Measurements from ENCODE around the gene GNGT2.

Gene GNGT2

GRCh38 chr17:49225554-49226236, 15.3 kb upstream of the GNGT2 start:
- CTCF ChIA-PET, result interaction anchor here (0.9 to 8.7 kb wide), 7 partner anchors 13 to 347 kb away, joined by 3 to 143 read pairs (median 5); partner anchors contain the start of genes ABI3 and GNGT2
- POLR2A ChIA-PET, result interaction anchor here (1.7 kb wide), 1 partner anchor 12 kb away, joined by 4 read pairs; no protein-coding TSS in a partner anchor
- DNase-seq (ENCODE audit: extremely low spot score), result no peak
- no peak for TF ChIP-seq CTCF (IDR thresholded peaks at IDR 0.05; ENCODE audit: control extremely low read depth, extremely low read depth, low read depth, missing control alignments)

- DNase-seq (ENCODE audit: extremely low spot score), result no peak
- CTCF ChIA-PET, result interaction anchor here (1.0 to 8.7 kb wide), 6 partner anchors 12 to 175 kb away, joined by 3 to 143 read pairs (median 38); partner anchors contain the start of genes ABI3 and GNGT2
- no peak for TF ChIP-seq CTCF (IDR thresholded peaks at IDR 0.05; ENCODE audit: control extremely low read depth, extremely low read depth, low read depth, missing control alignments)
- POLR2A ChIA-PET, result interaction anchor here (1.7 kb wide), 1 partner anchor 11 kb away, joined by 4 read pairs; no protein-coding TSS in a partner anchor
These were observed 14.6 kb upstream of the GNGT2 start for GRCh38 chr17:49224997-49225337.

- CTCF ChIA-PET, result interaction anchor here (0.8 to 8.7 kb wide), 7 partner anchors 8 to 175 kb away, joined by 3 to 143 read pairs (median 3); partner anchors contain the start of genes ABI3 and GNGT2
- DNase-seq (ENCODE audit: extremely low spot score), result no peak
- TF ChIP-seq CTCF (IDR thresholded peaks at IDR 0.05; ENCODE audit: control extremely low read depth, extremely low read depth, low read depth, missing control alignments), result no peak
- POLR2A ChIA-PET, result interaction anchor here (1.7 kb wide), 1 partner anchor 11 kb away, joined by 4 read pairs; no protein-coding TSS in a partner anchor
These were observed 14.0 kb upstream of the GNGT2 start for GRCh38 chr17:49224198-49224996.

GRCh38 chr17:49223517-49224197, 13.3 kb upstream of the GNGT2 start:
- peak; percentile 87 for TF ChIP-seq CTCF (IDR thresholded peaks at IDR 0.05; ENCODE audit: control extremely low read depth, extremely low read depth, low read depth, missing control alignments)
- ChIA-PET POLR2A (interaction anchor here (1.7 kb wide), 1 partner anchor 10 kb away, joined by 4 read pairs; no protein-coding TSS in a partner anchor), CTCF (interaction anchor here (0.8 to 8.7 kb wide), 9 partner anchors 8 to 176 kb away, joined by 3 to 143 read pairs (median 5); partner anchors contain the start of genes ABI3 and GNGT2)
- peak; percentile 69 for DNase-seq (ENCODE audit: extremely low spot score)

GRCh38 chr17:49223168-49223516, 12.8 kb upstream of the GNGT2 start:
- CTCF ChIA-PET, result interaction anchor here (1.1 to 3.6 kb wide), 8 partner anchors 9 to 224 kb away, joined by 3 to 12 read pairs (median 5); partner anchors contain the start of genes ABI3 and GNGT2
- no peak for TF ChIP-seq CTCF (IDR thresholded peaks at IDR 0.05; ENCODE audit: control extremely low read depth, extremely low read depth, low read depth, missing control alignments)
- POLR2A ChIA-PET, result interaction anchor here (2.2 kb wide), 1 partner anchor 30 kb away, joined by 7 read pairs; no protein-coding TSS in a partner anchor
- no peak for DNase-seq (ENCODE audit: extremely low spot score)
